Tibial artery (tissue), 4 donors: Measurements from ENCODE around the gene COX5A.
"Not testable (repeated sequence)": the region's sequence is repeated elsewhere in the genome, so short reads cannot be mapped to it uniquely, and the experiment has no call there.

ENCODE experiments used
- DNase-seq, 2 donors: peaks; one replicate each; pipeline ENCODE4 v3.0.0-alpha.2; 2019
- H3K27ac ChIP-seq, 2 donors: fragments of 200-600 bp; sonication (generic) in 1 of 2; 1 replicate in 1 of 2; 2 replicates in 1 of 2; pipeline ENCODE4 v1.5.1; 2018 to 2019; ENCODE audit warnings: mild to moderate bottlenecking in 1 of 2
- H3K27me3 ChIP-seq, 2 donors: fragments of 200-600 bp; sonication (generic) in 1 of 2; one replicate each; pipeline versions ENCODE4 v1.5.1 to v1.6.0; 2016 to 2019
- H3K36me3 ChIP-seq, 3 donors: fragments of 200-600 bp; sonication (generic) in 2 of 3; one replicate each; pipeline ENCODE4 v1.5.1; 2016 to 2019; ENCODE audit warnings: mild to moderate bottlenecking in 2 of 3
- H3K4me1 ChIP-seq, 4 donors: fragments of 200-600 bp; sonication (generic) in 2 of 4; 1 replicate in 3 of 4; 2 replicates in 1 of 4; pipeline ENCODE4 v1.5.1; 2016 to 2019
- H3K4me3 ChIP-seq, 2 donors: fragments of 200-600 bp; sonication (generic) in 1 of 2; 1 replicate in 1 of 2; 2 replicates in 1 of 2; pipeline ENCODE4 v1.5.1; 2018 to 2019; ENCODE audit warnings: mild to moderate bottlenecking in 2 of 2
- H3K9me3 ChIP-seq, 3 donors: fragments of 200-600 bp; sonication (generic) in 1 of 3; one replicate each; pipeline ENCODE4 v1.5.1; 2016 to 2019
- CTCF ChIP-seq, 2 experiments: fragments of 200-600 bp in 1 of 2; fragments of 450-650 bp in 1 of 2; IDR thresholded peaks; one replicate each; pipeline ENCODE4 v1.5.1; 2017 to 2019; ENCODE audit warnings: antibody characterized with exemption in 2 of 2, mild to moderate bottlenecking in 1 of 2, moderate library complexity in 1 of 2
- intact Hi-C: fragments of 100-400 bp; cut with DNase I; formaldehyde crosslinking; loops from one replicate; pipeline ENCODE4 v1.15.0; 2023; ENCODE audit warnings: low total_unique reads

COX5A gene

GRCh38 chr15:74889390-74889882 lies 48.4 kb downstream of the COX5A start:
- peak overlapping the region; percentile 91 to 92 for H3K27ac ChIP-seq
- intact Hi-C loops = no loop called here
- H3K4me1 ChIP-seq = peaks cover 0 to 19% (median 16%) of the 10 kb centered on the region in 4 donors
- peaks cover 0 to 16% (median 13%) of the 10 kb centered on the region in 3 donors for H3K36me3 ChIP-seq
- no peak for TF ChIP-seq CTCF (IDR thresholded peaks at IDR 0.05)
- no peaks in the 10 kb centered on the region for H3K27me3 ChIP-seq
- peak overlapping the region; percentile 85 to 99 for H3K4me3 ChIP-seq
- H3K9me3 ChIP-seq = no peaks in the 10 kb centered on the region
- DNase-seq = peak in 1 of 2 donors; percentile 32

GRCh38 chr15:74888716-74889115 lies 49.2 kb downstream of the COX5A start:
- Histone ChIP-seq H3K9me3 (no peaks in the 10 kb centered on the region), H3K4me3 (no peak overlapping the region), H3K4me1 (peaks cover 0 to 19% (median 16%) of the 10 kb centered on the region in 4 donors), H3K27me3 (no peaks in the 10 kb centered on the region), H3K36me3 (peaks cover 0 to 15% (median 13%) of the 10 kb centered on the region in 3 donors), H3K27ac (peak overlapping the region in 1 of 2 donors; percentile 91)
- TF ChIP-seq CTCF (IDR thresholded peaks at IDR 0.05) = no peak
- DNase-seq = no peak
- intact Hi-C loops = no loop called here

GRCh38 chr15:74887537-74888193 lies 50.2 kb downstream of the COX5A start:
- DNase-seq, H3K27ac ChIP-seq, H3K36me3 ChIP-seq, H3K4me3 ChIP-seq, H3K9me3 ChIP-seq, intact Hi-C loops, H3K27me3 ChIP-seq: not testable (repeated sequence)
- peaks cover 0 to 19% (median 16%) of the 10 kb centered on the region in 4 donors for H3K4me1 ChIP-seq

- no peak overlapping the region for H3K27ac ChIP-seq
These were observed 52.4 kb downstream of the COX5A start for GRCh38 chr15:74885461-74885860.

GRCh38 chr15:74884428-74885223 lies 53.2 kb downstream of the COX5A start:
- Histone ChIP-seq H3K36me3 (no peaks in the 10 kb centered on the region), H3K27ac (no peak overlapping the region), H3K9me3 (no peaks in the 10 kb centered on the region), H3K4me3 (no peak overlapping the region), H3K4me1 (peaks cover 0 to 12% (median 8%) of the 10 kb centered on the region in 4 donors), H3K27me3 (no peaks in the 10 kb centered on the region)
- intact Hi-C loops = no loop called here
- TF ChIP-seq CTCF (IDR thresholded peaks at IDR 0.05) = no peak
- DNase-seq = no peak

More at GRCh38 chr15:74885461-74885860, 52.4 kb downstream of the COX5A start:
- intact Hi-C loops = no loop called here
- no peaks in the 10 kb centered on the region for H3K36me3 ChIP-seq
- H3K4me3 ChIP-seq = no peak overlapping the region
- peaks cover 0 to 14% (median 12%) of the 10 kb centered on the region in 4 donors for H3K4me1 ChIP-seq
- H3K27me3 ChIP-seq = no peaks in the 10 kb centered on the region
- DNase-seq = no peak
- no peaks in the 10 kb centered on the region for H3K9me3 ChIP-seq
- no peak for TF ChIP-seq CTCF (IDR thresholded peaks at IDR 0.05)

- Histone ChIP-seq H3K27ac (no peak overlapping the region), H3K9me3 (no peaks in the 10 kb centered on the region), H3K4me1 (no peaks in the 10 kb centered on the region), H3K27me3 (no peaks in the 10 kb centered on the region), H3K4me3 (no peak overlapping the region), H3K36me3 (no peaks in the 10 kb centered on the region)
- no peak for TF ChIP-seq CTCF (IDR thresholded peaks at IDR 0.05)
- intact Hi-C loops = no loop called here
- no peak for DNase-seq
These were observed 55.3 kb downstream of the COX5A start for GRCh38 chr15:74882528-74882927.
